Left hindlimb (tissue), 1 donor: Measurements from ENCODE around the gene RABGAP1L.
"Not testable (repeated sequence)": the region's sequence is repeated elsewhere in the genome, so short reads cannot be mapped to it uniquely, and the experiment has no call there.

Source experiments
- DNase-seq: peaks from one replicate; pipeline ENCODE4 v3.0.0-alpha.2; 2018

The RABGAP1L gene

GRCh38 chr1:174204697-174205308 is 45.5 kb downstream of the RABGAP1L start:
- DNase-seq = no peak

DNA sequence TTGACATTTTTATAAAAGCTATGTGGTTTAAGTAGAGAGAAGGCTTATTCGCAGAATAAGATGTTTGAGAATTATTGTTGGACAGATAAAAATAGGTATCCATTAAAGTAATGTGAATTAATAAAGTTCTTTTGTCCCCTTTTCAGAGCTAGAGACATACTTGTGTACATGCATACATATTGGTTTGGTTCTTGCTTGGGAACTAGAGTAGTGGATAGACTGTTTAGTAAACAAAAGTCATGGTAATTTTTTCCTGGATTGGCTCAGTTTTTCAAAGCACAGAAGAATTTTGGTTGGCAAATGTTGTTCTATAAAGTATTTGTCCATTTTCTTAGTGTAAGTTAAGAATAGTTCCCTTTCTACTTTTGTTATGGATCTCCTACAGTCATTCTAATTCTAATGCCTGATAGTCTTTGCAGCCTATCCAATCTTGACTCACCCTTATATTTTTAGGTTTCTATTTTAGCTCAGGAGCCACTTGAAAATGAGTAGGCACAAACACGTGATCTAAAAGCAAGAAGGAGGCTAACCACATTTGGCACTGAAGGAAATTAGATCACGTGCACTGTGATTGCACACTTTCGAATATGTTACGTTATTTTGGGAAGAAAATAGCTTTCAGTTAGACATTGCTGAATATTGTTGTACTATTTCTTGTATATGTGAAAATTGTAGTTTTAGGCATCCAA is 47.0 kb downstream of the RABGAP1L start:
- DNase-seq = no peak

DNA sequence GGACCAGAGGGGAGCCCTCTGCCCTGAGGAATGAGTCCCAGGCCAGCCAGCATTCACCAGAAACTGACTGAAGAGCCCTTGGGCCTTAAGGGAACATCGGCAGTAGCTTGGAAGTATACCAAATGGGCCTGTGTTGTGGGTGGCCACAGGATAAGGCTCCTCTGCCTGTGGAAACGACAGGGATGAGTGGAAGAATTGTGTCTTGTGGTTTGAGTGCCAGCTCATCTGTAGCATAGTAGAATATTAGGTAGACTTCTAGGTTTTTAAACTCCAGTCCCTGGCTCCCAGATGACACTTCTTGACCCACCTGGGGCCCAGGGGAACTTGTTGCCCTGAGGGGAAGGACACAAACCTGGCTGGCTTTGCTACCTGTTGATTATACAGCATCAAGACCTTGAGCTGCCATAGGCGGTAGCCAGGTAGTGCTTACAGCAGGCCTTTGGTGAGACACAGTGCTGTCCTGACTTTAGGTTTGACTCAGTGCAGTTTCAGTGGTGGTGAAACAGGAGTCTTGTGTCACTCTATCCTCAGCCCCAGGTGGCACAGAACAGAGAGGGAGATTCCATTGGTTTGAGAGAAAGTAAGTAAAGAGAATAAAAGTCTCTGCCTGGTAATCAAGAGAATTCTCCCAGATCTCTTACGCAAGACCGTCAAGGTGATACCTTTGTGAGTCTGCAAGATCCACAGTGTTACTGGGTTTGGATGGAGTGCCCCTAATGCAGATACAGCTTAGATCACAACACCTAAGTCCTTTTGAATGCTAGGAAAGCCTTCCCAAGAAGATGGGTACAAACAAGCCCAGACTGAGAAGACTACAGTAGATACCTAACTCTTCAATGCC is 50.2 kb downstream of the RABGAP1L start:
- no peak for DNase-seq

DNA sequence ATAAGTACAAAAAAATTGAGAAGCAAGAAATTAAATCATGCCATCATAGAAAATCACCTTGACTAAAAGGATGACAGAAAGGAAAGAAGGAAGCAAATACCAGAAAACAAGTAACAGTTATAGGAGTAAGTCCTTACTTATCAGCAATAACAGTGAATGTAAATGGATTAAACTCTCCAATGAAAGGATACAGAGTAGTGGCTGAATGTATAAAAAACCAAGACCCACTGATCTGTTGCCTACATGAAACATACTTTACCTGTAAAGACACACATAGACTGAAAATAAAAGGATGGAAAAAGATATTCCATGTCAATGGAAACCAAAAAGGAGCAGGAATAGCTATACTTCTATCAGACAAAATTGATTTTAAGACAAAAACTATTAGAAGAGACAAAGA is 52.2 kb downstream of the RABGAP1L start:
- DNase-seq = no peak

DNA sequence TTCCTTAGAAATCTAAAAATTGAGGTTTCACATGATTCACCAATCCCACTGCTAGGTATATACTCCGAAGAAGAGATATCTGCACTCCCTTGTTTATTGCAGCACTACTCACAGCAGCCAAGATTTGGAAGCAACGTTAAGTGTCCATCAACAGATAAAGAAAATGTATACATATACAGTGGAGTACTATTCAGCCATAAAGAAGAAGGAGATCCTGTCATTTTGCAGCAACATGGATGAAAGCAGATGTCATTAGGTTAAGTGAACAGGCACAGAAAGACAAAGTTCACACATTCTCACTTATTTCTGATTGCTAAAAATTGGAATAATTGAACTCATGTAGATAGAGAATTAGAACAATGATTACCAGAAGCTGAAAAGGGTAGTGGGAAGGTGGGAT is 56.4 kb downstream of the RABGAP1L start:
- DNase-seq = no peak

DNA sequence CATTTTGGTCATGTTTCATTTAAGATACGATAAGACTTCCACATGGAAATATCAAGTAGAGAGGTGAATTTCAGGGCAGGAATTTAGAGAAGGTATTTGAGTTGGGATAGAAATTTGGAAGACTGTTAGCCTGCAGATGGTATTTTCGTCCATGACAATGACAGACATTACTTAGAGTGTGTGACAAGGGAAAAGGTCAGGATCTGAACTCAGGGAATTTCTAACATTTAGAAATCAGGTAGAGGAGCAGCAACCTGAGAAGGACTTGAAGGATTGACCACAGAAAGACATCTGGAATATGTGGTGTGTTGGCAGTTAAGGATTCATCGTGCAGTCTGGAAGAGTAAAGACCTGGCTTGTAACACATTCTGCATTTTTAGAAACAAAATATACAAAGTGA is 57.9 kb downstream of the RABGAP1L start:
- no peak for DNase-seq

DNA sequence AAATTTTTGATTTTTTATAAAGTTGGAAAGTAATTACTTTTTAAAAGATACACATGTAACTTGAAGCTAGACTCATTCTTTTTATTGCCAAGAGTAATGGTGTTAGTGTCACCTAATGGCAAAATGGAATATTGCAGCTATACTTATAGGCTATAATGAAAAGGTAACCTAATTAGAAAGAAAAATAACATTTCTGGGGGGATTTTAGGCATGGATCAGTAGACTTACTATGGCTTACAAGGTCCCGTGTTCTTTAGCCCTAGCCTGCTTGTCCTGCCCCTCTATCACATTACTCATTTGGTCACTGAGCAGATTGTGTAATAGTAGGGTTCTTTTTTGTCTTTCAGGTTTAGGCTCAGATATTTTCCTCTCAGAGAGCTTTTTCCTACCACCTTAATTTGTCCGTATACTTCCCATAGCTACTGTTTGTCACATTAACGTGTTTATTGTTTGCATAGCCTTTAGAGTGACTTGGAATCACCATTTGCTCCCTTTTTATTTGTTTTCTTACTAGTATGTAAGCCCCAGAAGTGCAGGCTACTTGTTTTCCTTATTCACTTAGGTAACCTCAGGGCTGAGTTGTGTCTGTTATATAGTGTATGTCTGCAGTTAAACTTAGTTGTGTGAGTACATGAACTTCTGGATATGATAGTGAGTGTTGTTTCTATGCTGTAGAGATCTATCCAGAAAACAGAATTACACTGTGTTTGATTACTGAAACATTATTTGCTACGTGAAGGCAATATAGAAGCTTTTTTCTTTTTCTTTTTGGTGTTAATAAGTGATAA is 58.7 kb downstream of the RABGAP1L start:
- no peak for DNase-seq

GRCh38 chr1:174218983-174219382 is 59.7 kb downstream of the RABGAP1L start:
- DNase-seq = no peak

DNA sequence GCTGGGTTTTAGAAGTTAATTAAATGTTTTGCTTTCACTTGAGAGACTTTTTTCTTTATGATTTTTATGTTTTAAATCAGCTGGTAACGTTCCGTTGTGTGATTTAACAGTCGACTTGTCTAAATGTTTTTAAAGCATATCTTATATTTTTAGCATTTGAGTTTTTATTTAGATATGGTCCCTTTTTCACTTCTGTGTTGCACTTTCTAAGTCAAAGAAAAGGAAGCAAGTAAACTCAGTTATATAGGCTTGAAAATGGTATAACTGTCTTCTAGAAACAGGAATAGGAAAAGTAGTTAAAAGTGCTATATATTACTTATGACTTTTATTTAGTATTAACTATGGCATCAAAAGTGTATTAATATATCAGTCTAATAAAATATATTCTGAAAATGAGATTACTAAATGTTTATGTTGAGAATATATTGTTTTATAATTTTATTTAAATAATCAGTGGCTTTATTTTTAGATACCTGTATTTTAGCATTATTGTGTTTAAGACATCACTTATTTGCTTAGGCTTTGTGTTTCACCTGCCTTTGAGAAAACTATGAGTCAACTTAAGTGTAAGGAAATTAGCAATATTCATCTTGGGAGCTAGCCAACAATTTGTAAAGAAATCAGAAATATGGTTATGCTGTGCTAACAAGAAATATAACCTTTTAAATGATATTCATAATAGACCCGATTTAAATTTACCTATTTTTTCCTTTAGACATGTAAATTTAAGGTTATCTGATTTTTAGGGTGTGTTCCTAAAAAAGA is 60.5 kb downstream of the RABGAP1L start:
- DNase-seq = no peak

GRCh38 chr1:174221681-174222080 is 62.4 kb downstream of the RABGAP1L start:
- DNase-seq = no peak

DNA sequence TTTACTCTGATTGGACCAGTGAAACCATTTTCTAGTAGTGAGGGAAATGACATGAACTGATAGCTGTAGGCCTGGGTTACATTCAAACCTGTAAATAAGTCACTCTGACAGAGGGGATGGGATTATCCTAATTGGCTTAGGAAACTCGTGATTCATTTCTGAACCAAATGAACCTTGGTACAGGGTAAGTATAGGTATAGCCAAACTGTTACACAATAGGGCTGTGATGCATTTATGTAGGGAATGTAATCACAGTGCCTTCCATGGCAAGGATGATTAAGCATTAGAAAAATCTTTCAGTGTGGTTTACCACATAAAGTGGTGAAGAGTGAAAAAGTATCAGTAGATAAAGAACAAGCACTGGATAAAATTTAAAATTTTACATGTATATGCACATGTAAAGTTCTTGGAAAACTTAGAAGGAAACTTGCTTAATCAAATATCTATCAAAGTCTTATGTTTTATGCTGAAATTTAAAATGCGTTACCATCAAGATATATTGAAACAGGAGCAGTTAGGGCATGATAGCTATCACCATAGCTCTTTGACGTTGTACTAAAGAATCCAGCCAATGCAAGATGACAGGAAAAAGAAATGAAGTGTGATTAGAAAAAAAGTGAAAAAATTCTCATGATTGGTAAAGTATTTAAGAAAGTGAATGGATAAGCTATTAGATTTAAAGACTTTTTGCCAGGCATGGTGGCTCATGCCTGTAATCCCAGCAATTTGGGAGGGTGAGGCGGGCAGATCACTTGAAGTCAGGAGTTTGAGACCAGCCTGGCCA is 63.0 kb downstream of the RABGAP1L start:
- DNase-seq = no peak

DNA sequence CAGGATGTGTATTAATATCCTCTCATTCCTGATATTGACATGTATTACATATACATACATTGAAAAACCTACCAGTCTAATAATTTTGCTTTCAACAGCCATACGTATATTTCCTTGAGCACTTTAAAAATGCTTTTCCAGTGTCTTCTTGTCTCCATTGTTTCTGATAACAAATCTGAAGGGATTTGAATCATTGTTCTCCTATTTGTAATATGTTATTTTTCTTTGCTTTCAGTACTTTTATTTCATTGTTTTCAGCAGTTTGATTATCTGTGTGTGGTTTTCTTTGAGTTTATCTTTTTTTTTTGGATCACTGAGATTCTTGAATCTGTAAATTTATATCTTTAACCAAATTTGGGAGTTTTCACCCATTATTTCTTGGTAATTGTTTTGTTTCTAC is 65.3 kb downstream of the RABGAP1L start:
- DNase-seq = no peak

DNA sequence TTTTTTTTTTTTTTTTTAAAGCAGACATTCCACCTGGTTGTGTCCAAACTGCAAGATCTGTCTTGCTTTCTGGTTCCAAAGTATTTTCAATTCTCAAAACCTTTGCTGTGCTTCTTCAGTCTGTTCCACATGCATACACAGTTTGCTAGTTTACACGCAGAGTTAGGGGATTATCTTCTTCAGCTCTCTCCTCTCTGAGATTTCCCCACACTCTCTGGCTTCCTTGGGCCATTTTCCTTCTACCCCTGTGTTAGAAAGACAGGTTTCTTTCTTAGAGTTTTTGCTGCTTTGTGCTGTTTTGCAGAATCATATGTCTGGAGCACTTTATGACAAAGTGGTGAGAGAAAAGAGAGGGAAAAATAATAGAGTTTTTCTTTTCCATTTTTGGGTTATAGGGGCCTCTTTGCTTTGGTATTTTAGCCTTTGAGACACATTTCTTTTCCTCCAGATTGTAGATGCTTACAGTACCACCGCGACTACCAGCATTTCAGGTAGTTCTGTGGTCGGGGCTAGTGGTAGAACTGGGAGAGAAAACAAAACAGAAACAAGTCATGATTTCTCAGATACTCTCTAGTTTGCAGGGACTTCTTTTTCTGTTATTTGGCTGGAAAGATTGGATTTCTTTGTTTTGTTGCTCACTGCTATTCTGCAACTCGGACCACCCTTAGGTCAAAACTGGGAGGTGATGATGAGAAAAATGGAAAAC is 66.3 kb downstream of the RABGAP1L start:
- DNase-seq = no peak

GRCh38 chr1:174230399-174230798 is 71.1 kb downstream of the RABGAP1L start:
- DNase-seq = no peak

DNA sequence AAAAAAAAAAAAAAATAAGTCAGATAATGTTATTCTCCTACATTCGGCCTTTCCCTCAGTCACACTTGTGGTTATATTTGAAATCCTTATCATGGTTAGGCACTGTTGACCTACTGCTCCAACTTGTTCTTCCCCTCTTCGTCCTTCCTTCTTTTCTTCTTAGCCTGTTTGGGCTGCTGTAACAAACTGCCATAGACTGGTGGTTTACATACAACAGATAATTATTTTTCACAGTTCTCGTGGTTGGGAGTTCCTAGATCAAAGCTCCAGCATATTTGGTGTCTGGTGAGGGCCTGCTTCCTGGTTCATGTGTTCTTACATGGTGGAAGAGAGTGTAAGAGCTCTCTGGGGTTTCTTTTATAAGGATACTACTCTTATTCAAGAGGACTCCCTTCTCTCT is 73.4 kb downstream of the RABGAP1L start:
- DNase-seq = no peak

DNA sequence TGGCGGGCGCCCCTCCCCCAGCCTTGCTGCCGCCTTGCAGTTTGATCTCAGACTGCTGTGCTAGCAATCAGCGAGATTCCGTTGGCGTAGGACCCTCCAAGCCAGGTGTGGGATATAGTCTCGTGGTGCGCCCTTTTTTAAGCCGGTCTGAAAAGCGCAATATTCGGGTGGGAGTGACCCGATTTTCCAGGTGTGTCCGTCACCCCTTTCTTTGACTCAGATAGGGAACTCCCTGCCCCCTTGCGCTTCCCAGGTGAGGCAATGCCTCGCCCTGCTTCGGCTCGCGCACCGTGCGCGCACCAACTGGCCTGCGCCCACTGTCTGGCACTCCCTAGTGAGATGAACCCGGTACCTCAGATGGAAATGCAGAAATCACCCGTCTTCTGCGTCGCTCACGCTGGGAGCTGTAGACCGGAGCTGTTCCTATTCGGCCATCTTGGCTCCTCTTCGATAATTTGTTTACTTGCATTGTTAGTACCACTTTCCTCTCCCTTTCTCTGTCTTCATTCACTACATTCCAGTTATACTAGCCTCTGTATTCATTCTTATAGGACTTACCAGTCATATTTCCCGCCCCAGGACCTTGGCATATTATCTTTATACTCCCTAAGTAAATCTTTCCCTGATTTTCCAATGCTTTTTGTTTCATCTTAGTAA is 79.7 kb downstream of the RABGAP1L start:
- not testable (repeated sequence) for DNase-seq

- no peak for DNase-seq
Observed at GRCh38 chr1:174239541-174239940, 80.2 kb downstream of the RABGAP1L start.

- no peak for DNase-seq
Observed at GRCh38 chr1:174242856-174243255, 83.5 kb downstream of the RABGAP1L start.

DNA sequence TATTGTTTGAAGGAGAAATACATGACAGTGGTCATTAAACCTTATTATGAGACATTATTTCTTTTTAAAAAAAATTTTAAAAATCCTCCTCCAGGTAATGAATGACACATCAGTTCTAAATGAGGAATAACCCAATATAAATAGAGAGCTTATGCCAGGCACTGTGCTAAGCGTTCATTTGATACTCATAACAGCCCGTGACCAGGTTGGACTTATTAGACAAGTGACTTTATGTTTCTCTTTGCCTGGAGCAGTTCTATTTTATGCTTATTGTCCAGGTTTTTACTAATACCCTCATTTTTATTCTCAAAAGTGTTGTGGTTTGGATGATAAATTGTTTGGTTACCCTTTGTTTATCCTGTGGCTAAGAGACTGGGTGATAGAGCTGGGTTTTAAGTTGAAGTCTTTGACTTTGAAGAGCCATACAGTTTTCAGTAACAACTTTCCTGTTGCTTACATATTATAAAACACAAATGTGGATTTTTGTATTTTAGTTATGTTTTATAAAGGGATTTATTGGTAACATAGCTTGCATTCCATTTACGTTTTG is 84.2 kb downstream of the RABGAP1L start:
- no peak for DNase-seq

GRCh38 chr1:174244017-174244416 is 84.7 kb downstream of the RABGAP1L start:
- no peak for DNase-seq
